Loucy (cell line): ENCODE measurements around the gene FOXP1.

Experiments used
- H2AFZ ChIP-seq: fragments of 200-600 bp; sonication (generic); 2 replicates; pipeline ENCODE4 v1.6.0; 2016; ENCODE audit warnings: antibody characterized with exemption, mild to moderate bottlenecking, low read length, moderate library complexity
- H3F3A ChIP-seq: fragments of 200-600 bp; 2 replicates; pipeline ENCODE4 v1.6.0; 2016; ENCODE audit warnings: antibody characterized with exemption, low read depth, mild to moderate bottlenecking
- H3K27me3 ChIP-seq: fragments of 200-600 bp; sonication (generic); 2 replicates; pipeline ENCODE4 v1.6.1; 2014; ENCODE audit warnings: low read length, mild to moderate bottlenecking; ENCODE audit not compliant: insufficient read depth, poor library complexity, severe bottlenecking
- H3K36me3 ChIP-seq: fragments of 200-600 bp; sonication (generic); 2 replicates; pipeline ENCODE4 v1.6.1; 2016; ENCODE audit warnings: low read length; ENCODE audit not compliant: insufficient read depth
- H3K4me1 ChIP-seq: fragments of 200-600 bp; sonication (generic); 2 replicates; pipeline ENCODE4 v1.5.1; 2014; ENCODE audit warnings: low read length, mild to moderate bottlenecking; ENCODE audit not compliant: insufficient read depth, poor library complexity, severe bottlenecking
- H3K4me2 ChIP-seq: fragments of 200-600 bp; sonication (generic); 2 replicates; pipeline ENCODE4 v1.6.0; 2014; ENCODE audit warnings: antibody characterized with exemption, low read length, low read depth, mild to moderate bottlenecking; ENCODE audit not compliant: poor library complexity, severe bottlenecking
- H3K4me3 ChIP-seq: fragments of 200-600 bp; sonication (generic); 2 replicates; pipeline ENCODE4 v1.5.1; 2014; ENCODE audit warnings: low read length, mild to moderate bottlenecking, mixed read lengths; ENCODE audit not compliant: poor library complexity, severe bottlenecking
- H3K79me2 ChIP-seq: fragments of 200-600 bp; sonication (generic); 2 replicates; pipeline ENCODE4 v1.6.1; 2014; ENCODE audit warnings: low read length; ENCODE audit not compliant: insufficient read depth
- H3K9ac ChIP-seq: fragments of 200-600 bp; sonication (generic); 2 replicates; pipeline ENCODE4 v1.6.0; 2014; ENCODE audit warnings: mild to moderate bottlenecking, low read depth, low read length, moderate library complexity; ENCODE audit not compliant: poor library complexity, severe bottlenecking
- H3K9me2 ChIP-seq: fragments of 200-600 bp; sonication (generic); replicated peaks from 2 replicates; pipeline ENCODE4 v1.6.1; 2016; ENCODE audit warnings: low read depth, low read length, mixed read lengths
- H3K9me3 ChIP-seq: fragments of 200-600 bp; sonication (generic); 2 replicates; pipeline ENCODE4 v1.6.1; 2014; ENCODE audit warnings: mild to moderate bottlenecking, antibody characterized with exemption, low read length, low read depth; ENCODE audit not compliant: insufficient read depth
- H4K20me1 ChIP-seq: fragments of 200-600 bp; sonication (generic); 2 replicates; pipeline ENCODE4 v1.6.0; 2014; ENCODE audit warnings: antibody characterized with exemption, low read length, mild to moderate bottlenecking; ENCODE audit not compliant: insufficient read depth, poor library complexity, severe bottlenecking
- CTCF ChIP-seq: fragments of 200-600 bp; sonication (generic); conservative IDR thresholded peaks from 2 replicates; pipeline ENCODE4 v1.5.1; 2014; ENCODE audit warnings: mild to moderate bottlenecking, antibody characterized with exemption, low read length
- EZH2phosphoT487 ChIP-seq: fragments of 200-600 bp; IDR thresholded peaks from 2 replicates; pipeline ENCODE4 v1.6.1; 2018; ENCODE audit warnings: antibody characterized with exemption, mild to moderate bottlenecking, moderate library complexity, borderline replicate concordance

FOXP1 gene

GRCh38 chr3:71462586-71462985 is 120.9 kb downstream of the FOXP1 start:
- no peaks in the 10 kb centered on the region for H3K4me1 ChIP-seq
- no peaks in the 10 kb centered on the region for H4K20me1 ChIP-seq
- H3K9ac ChIP-seq = no peak overlapping the region
- no peaks in the 10 kb centered on the region for H3K9me2 ChIP-seq
- H3K4me2 ChIP-seq = no peak overlapping the region
- H3F3A ChIP-seq = no peaks in the 10 kb centered on the region
- peaks cover 11% of the 10 kb centered on the region; the same call in 1 of the 2 replicates for H3K36me3 ChIP-seq
- TF ChIP-seq EZH2phosphoT487 (no peak), CTCF (no peak)
- no peak overlapping the region for H2AFZ ChIP-seq
- H3K79me2 ChIP-seq = peaks cover 20% of the 10 kb centered on the region
- H3K9me3 ChIP-seq = no peaks in the 10 kb centered on the region
- no peak overlapping the region for H3K4me3 ChIP-seq
- H3K27me3 ChIP-seq = no peaks in the 10 kb centered on the region

GRCh38 chr3:71461749-71462483 is 121.6 kb downstream of the FOXP1 start:
- no peak overlapping the region for H3K9ac ChIP-seq
- TF ChIP-seq EZH2phosphoT487 (no peak), CTCF (no peak)
- no peaks in the 10 kb centered on the region for H3K27me3 ChIP-seq
- no peaks in the 10 kb centered on the region for H3K9me2 ChIP-seq
- H3K9me3 ChIP-seq = no peaks in the 10 kb centered on the region
- H4K20me1 ChIP-seq = no peaks in the 10 kb centered on the region
- no peak overlapping the region for H3K4me2 ChIP-seq
- peaks cover 4% of the 10 kb centered on the region for H3K4me1 ChIP-seq
- H2AFZ ChIP-seq = no peak overlapping the region
- peaks cover 26% of the 10 kb centered on the region for H3K79me2 ChIP-seq
- peaks cover 7% of the 10 kb centered on the region; the same call in 1 of the 2 replicates for H3K36me3 ChIP-seq
- H3K4me3 ChIP-seq = no peak overlapping the region
- no peaks in the 10 kb centered on the region for H3F3A ChIP-seq

- H3F3A ChIP-seq = no peaks in the 10 kb centered on the region
- TF ChIP-seq EZH2phosphoT487 (no peak), CTCF (no peak)
- no peak overlapping the region for H2AFZ ChIP-seq
- H4K20me1 ChIP-seq = no peaks in the 10 kb centered on the region
- no peaks in the 10 kb centered on the region for H3K9me3 ChIP-seq
- no peaks in the 10 kb centered on the region for H3K9me2 ChIP-seq
- no peak overlapping the region for H3K9ac ChIP-seq
- no peaks in the 10 kb centered on the region for H3K27me3 ChIP-seq
- H3K79me2 ChIP-seq = peaks cover 34% of the 10 kb centered on the region
- no peaks in the 10 kb centered on the region for H3K36me3 ChIP-seq
- no peak overlapping the region for H3K4me3 ChIP-seq
- H3K4me2 ChIP-seq = no peak overlapping the region
- peaks cover 12% of the 10 kb centered on the region for H3K4me1 ChIP-seq
Measured at GRCh38 chr3:71461114-71461513, 122.4 kb downstream of the FOXP1 start.
